Measurements from ENCODE around the gene DTX3.
"Not testable (repeated sequence)": the region's sequence is repeated elsewhere in the genome, so short reads cannot be mapped to it uniquely, and the experiment has no call there.

DNA sequence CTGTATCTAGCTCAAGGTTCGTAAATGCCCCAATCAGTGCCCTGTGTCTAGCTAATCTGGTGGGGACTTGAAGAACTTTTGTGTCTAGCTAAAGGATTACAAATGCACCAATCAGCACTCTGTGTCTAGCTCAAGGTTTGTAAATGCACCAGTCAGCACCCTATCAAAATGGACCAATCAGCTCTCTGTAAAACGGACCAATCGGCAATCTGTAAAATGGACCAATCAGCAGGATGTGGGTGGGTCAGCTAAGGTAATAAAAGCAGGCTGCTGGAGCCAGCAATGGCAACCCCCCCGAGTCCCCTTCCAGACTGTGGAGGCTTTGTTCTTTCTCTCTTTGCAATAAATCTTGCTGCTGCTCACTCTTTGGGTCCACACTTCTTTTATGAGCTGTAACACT, 51.8 kb downstream of the DTX3 start:
- TF ChIP-seq, protein P1, sequence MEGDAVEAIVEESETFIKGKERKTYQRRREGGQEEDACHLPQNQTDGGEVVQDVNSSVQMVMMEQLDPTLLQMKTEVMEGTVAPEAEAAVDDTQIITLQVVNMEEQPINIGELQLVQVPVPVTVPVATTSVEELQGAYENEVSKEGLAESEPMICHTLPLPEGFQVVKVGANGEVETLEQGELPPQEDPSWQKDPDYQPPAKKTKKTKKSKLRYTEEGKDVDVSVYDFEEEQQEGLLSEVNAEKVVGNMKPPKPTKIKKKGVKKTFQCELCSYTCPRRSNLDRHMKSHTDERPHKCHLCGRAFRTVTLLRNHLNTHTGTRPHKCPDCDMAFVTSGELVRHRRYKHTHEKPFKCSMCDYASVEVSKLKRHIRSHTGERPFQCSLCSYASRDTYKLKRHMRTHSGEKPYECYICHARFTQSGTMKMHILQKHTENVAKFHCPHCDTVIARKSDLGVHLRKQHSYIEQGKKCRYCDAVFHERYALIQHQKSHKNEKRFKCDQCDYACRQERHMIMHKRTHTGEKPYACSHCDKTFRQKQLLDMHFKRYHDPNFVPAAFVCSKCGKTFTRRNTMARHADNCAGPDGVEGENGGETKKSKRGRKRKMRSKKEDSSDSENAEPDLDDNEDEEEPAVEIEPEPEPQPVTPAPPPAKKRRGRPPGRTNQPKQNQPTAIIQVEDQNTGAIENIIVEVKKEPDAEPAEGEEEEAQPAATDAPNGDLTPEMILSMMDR (IDR thresholded peaks at IDR 0.05 in 2 of 3, conservative IDR thresholded peaks at IDR 0.05 in 1 of 3; ENCODE audit: borderline replicate concordance in 1 of 3, insufficient read depth in 1 of 3, low read depth in 2 of 3, low read length in 2 of 3), result not testable (repeated sequence)
- not testable (repeated sequence) for TF ChIP-seq EZH2phosphoT487 (IDR thresholded peaks at IDR 0.05; ENCODE audit: borderline replicate concordance); EZH2 (IDR thresholded peaks at IDR 0.05); POLR2AphosphoS5 (IDR thresholded peaks at IDR 0.05; ENCODE audit: low read depth, low read length); RAD21 (IDR thresholded peaks at IDR 0.05; ENCODE audit: low read depth); TCF7L2 (IDR thresholded peaks at IDR 0.05; ENCODE audit: borderline replicate concordance, extremely low read depth, insufficient read depth, insufficient read length); ZNF274 (IDR thresholded peaks at IDR 0.05; ENCODE audit: low read depth, low read length); YY1 (IDR thresholded peaks at IDR 0.05; ENCODE audit: extremely low read depth, insufficient replicate concordance, low read depth, low read length); POLR2A (IDR thresholded peaks at IDR 0.05; ENCODE audit: borderline replicate concordance, extremely low read depth, insufficient read depth, insufficient read length); JUND (IDR thresholded peaks at IDR 0.05); SIN3A (IDR thresholded peaks at IDR 0.05; ENCODE audit: low read depth)
- TF ChIP-seq, protein P2, sequence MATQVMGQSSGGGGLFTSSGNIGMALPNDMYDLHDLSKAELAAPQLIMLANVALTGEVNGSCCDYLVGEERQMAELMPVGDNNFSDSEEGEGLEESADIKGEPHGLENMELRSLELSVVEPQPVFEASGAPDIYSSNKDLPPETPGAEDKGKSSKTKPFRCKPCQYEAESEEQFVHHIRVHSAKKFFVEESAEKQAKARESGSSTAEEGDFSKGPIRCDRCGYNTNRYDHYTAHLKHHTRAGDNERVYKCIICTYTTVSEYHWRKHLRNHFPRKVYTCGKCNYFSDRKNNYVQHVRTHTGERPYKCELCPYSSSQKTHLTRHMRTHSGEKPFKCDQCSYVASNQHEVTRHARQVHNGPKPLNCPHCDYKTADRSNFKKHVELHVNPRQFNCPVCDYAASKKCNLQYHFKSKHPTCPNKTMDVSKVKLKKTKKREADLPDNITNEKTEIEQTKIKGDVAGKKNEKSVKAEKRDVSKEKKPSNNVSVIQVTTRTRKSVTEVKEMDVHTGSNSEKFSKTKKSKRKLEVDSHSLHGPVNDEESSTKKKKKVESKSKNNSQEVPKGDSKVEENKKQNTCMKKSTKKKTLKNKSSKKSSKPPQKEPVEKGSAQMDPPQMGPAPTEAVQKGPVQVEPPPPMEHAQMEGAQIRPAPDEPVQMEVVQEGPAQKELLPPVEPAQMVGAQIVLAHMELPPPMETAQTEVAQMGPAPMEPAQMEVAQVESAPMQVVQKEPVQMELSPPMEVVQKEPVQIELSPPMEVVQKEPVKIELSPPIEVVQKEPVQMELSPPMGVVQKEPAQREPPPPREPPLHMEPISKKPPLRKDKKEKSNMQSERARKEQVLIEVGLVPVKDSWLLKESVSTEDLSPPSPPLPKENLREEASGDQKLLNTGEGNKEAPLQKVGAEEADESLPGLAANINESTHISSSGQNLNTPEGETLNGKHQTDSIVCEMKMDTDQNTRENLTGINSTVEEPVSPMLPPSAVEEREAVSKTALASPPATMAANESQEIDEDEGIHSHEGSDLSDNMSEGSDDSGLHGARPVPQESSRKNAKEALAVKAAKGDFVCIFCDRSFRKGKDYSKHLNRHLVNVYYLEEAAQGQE (IDR thresholded peaks at IDR 0.05; ENCODE audit: low read depth), result not testable (repeated sequence)
- TF ChIP-seq, protein P3, sequence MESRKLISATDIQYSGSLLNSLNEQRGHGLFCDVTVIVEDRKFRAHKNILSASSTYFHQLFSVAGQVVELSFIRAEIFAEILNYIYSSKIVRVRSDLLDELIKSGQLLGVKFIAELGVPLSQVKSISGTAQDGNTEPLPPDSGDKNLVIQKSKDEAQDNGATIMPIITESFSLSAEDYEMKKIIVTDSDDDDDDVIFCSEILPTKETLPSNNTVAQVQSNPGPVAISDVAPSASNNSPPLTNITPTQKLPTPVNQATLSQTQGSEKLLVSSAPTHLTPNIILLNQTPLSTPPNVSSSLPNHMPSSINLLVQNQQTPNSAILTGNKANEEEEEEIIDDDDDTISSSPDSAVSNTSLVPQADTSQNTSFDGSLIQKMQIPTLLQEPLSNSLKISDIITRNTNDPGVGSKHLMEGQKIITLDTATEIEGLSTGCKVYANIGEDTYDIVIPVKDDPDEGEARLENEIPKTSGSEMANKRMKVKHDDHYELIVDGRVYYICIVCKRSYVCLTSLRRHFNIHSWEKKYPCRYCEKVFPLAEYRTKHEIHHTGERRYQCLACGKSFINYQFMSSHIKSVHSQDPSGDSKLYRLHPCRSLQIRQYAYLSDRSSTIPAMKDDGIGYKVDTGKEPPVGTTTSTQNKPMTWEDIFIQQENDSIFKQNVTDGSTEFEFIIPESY (IDR thresholded peaks at IDR 0.05; ENCODE audit: extremely low read depth, insufficient replicate concordance, low read length), result not testable (repeated sequence)

Measured in HCT116 (cell line).